Stimulated activated CD8-positive, alpha-beta memory T cell treated with anti-CD3 and anti-CD28 coated beads, Interleukin-15, amount 100 ng/mL, for 4 hours (primary cell): ENCODE measurements around the gene NUMA1.

ENCODE experiments used
- DNase-seq, 2 donors: peaks; one replicate each; pipeline ENCODE4 v3.0.0-alpha.2; 2020; ENCODE audit warnings: low read depth in 2 of 2

NUMA1 gene

DNA sequence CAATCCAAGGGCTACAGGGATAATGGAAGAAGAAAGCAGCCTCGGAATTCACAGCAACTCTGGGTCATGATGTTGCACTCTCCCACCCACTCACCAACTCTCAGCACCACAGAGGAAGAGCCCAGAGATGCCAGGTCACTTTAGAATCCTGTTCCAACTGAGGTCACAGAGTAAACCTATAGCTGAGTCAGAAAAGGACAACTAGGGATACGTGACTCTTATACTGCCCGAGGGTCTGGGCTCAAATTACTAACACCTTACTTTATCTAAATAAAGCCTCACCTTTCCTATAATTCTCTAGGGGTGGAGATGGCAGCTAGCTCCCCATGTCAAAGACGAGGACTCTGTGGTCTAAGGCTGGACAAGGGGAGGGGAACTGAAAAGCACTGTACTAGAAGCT is 57.0 kb downstream of the NUMA1 start:
- no peak for DNase-seq

DNA sequence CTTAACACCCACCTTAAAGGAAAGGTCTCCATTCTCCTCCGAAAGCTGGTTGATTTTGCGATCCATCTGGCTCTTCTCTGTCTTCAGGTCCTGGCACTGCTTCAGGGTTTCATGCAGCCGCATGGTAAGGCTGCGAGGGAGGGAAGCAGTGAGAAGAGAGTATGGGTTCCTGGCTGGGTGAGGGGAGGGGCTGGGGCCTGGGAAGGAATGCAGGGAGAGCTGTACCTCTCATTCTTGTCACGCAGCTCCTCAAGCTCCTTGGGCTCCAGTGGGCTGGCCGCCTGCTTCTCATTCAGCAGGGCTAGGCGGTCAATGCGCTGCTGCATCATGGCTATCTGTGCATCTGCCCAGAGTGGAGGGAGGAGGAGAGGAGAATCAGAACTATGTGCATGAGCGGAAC is 62.2 kb downstream of the NUMA1 start:
- DNase-seq, result no peak

DNA sequence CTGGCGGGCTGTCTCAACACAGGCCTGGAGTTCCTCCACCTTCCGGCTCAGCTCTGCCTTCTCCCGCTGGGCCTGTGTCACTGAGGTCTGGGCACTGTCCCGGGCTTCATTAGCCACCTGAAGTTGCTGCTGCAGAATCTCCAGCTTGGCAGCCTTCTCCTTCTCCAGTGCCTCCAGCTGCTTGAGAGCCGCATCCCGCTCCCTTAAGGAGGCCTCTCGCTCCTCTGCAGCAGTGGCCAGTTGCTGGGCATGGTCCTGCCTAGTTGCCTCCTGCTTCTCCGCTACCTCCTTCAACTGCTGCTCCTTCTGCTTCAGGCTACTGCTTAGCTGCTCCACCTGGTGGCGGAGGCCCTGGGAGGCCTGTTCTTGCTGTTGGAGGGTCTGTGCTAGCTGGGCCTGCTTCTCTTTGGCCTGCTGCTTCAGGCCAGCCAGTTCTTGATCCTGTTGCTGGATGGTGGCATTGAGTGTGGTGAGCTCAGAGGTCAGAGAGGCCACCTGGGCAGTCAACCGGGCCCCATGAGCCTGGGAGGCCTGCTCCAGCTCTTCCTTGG is 64.8 kb downstream of the NUMA1 start:
- DNase-seq, result no peak

DNA sequence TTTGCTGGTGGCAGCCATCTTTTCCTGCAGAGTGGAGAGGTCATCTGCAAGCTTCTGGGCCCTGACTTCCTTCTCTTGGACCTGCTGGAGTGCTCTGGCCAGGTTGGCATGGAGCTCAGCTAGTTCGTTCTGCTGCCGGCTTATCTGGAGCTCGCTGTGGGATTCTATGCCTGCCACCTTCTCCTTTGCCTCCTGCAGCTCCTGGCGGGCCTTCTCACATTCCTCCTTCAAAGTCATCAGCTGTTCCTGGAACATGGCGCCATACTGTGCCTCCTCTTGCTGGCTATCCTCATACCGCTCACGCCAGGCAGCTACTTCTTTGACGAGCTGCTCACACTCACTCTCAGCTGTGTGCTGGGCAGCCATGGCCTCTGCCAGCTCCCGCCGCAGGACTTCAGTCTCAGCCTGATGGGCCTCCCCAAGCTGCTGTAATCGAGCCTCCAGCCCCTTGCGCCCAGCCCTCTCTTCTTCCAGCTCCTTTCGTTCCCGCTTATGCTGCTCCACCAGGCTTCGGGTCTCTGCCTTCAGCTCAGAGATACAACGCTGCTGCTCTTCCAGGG is 65.5 kb downstream of the NUMA1 start:
- no peak for DNase-seq

DNA sequence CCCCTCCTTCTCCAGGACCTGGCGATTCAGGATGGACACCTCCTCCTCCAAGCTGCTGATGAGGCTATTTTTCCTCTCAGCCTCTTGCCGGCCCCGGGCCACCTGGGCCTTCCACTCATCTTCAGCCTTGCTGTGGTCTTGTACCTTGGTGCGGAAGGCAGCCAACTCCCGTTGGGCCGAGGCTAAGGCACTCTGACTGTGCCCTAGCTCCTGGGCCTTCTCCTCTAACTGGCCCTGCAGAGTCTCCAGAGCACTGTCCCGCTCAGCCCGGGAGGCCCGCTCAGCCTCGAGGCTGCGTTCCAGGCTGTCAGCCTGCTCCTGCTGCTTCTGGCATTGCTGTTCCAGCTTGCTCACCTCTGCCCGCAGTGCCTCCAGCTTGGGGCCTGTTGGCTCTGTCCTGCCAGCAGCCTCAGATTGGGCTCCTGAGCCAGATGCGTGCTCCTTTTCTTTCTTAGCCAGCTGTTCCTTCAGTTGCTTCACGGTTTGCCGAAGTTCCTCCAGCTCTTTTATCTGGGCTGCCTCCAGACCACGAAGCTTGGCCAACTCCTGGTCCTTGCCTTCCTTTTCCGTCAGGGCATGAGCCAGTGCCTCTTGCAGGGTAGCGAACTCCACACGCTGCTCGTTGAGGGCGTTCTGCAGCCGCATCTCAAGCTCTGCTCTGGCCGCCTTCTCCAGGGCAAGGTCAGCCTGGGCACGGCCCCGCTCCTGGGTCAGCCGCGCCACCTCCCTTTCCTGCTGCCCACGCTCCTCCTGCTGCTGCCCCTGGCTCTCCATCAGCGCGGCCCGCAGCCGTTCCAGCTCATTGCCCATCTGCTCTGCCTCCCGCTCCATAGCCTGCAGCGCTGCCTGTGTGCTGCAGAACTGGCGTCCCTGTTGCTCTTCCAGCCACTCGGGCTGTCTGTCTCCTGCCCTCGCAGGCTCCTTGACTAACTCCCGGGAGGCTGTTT is 66.3 kb downstream of the NUMA1 start:
- no peak for DNase-seq

DNA sequence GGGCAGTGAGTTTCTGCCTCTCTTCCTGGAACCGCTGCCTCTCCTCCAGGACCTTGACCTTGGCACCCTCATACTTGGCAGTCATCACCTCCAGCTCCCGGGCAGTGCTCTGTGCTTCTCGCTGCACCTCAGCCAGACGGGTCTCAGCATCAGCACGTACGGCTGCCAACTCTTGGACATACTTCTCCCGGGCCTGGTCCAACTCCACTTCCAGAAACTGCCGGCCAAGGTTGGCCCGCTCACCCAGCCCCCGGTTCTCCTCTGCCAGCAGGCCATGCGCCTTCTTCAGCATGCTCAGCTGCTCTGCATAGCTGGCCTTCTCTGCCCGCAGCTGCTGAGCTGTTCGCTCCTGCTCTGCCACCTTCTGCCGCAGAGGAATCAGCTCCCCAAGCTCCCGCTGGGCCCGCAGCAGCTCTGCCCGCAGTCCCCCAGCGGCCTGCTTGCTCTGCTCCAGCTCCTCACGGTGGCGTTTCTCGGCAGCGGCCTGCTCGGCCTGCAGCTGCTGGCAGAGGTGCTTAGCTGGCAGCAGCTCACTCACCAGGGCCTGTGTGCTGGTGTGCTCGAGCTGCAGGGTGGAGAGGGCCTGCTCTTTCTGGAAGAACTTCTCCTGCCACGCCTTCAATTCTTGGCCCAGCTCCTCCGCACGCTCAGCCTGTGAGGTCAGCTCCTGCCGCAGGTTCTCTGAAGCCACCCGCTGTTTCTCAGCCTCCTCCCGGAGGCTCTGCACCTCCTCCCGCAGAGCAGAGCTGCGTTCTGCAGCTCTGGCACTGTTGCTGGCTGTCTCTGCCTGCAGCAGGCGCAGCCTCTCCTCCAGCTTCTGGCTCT is 67.2 kb downstream of the NUMA1 start:
- no peak for DNase-seq

DNA sequence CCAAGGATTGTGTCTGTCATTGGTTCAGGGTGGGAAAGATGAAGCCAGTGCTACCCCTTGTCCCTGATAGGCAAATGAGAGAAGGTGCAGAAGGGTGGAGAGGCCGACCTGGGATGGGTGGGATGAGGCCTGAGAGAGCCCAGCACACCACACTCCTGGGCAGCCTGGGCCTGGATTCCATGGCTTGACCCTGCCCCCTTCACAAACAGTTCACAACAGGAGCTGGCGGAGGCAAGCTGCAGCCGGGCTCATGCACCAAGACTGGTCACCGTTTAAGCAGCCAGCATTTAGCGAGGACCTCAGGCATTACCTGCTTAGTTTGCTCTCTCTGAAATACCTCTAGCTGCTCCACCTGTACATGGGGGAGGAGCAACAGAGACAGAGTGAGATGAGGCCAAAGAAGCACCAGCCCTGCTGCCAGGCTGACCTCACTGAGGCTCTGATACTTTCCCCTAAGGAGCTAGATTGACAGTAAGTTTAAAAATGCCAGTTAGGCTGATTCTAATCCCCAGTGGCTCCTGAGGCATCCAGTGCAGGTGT is 68.2 kb downstream of the NUMA1 start:
- DNase-seq, result no peak

DNA sequence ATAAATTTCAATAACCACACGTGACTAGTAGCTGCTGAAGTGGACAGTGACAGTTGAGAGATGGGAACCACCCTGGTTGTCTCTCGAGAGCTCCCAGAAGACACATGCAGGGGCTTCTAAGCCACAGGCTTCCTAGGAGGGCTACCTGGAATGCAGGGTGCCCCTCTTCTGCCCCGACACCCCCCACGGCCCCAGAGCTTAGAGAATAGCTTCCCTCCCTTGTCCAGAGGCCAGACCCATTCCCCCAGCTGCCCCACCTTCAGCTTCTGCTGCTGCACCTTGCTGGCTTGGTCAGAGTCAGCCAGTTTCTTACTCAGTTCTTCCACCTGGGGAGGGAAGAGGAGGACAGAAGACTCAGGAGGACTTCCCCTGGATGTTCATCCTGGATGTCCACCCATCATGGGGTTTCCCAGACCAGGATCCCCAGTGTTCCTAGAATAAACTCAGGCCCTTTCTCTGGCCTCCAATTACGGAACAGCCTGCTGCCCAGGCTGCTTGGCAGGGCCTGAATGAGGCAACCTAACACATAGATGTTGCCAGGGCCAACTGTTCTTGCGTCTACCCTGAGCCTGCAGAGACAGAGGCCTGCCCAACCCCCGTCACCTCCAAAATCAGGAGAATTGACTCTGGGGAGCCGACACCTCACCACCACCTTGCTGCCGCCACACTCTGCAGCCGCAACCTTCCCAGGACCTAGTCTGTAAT is 69.7 kb downstream of the NUMA1 start:
- DNase-seq, result no peak

DNA sequence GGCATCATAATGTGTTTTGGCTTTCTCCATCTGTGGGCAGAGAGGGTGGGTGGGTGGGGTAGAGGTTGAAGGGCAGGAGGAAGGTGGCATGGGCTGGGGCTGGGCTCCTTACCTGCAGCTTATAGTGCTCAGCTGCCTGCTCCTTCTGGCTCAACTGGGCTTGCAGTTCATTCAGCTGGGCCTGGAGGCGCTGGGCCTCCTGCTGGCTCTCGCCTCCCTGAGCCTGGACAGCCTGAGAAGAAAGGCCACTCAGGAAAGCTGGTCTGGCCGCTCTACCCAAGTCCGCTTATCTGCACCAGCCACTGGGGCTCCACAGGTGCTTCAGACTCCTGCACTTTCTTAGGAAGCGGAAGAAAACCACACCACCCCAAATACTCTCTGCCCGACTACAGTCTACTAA is 71.2 kb downstream of the NUMA1 start:
- DNase-seq, result no peak

DNA sequence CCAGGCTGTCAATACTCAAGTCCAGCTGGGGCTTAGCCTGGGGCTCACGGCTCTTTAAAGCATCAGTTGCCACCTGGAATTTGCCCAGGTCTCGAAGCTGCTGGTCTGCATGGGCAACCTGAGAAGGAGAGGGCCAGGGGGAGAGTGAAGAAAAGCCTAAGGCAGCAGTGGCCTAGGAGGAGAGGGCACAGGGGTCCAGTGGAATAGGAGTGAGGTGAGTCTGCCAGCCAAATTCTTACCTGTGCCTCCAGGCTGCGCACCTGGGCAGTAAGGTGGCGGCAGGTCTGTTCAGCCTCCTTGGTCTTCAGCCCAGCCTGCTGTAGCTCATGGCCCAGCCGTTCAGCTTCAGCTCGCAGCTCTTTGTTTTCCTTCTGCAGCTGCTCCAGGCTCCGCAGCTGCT is 71.6 kb downstream of the NUMA1 start:
- no peak for DNase-seq

DNA sequence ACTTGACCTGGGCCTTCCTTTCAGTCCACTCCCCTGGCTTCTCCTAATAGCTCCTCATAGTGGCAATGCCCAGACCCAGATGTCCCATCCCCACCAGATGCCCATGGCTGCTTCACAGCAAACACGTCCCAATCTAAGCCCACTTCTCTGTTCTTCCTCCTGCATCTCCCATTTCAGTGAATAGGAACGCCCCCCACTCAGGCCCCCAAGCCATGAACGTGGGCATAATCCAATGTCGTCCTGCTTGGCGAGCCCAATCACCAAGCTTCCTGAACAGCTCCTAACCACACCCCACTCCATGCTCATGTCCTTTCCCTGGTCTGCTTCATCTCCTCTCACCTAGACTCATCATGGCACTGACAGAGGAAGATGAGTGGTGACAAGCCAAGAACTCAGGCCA is 72.8 kb downstream of the NUMA1 start:
- no peak for DNase-seq

DNA sequence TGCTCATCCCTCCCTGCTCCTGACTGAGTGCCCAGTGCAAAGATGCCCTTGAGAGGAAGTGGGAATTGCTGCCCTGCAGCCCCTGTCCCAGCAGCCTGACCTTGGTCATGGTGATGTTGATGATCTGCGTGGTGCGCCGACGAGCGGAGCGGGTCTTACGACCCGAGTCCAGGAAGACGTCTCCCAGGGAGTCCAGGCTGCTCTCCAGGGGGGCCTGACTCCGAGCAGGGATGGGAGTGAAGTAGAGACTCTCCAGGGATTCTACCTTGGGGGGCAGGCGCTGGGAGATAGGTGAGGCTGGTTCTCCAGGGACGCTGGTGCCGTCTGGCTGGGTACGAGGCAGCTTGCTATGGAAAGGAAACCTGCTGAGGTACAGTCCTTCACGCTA is 73.3 kb downstream of the NUMA1 start:
- no peak for DNase-seq

DNA sequence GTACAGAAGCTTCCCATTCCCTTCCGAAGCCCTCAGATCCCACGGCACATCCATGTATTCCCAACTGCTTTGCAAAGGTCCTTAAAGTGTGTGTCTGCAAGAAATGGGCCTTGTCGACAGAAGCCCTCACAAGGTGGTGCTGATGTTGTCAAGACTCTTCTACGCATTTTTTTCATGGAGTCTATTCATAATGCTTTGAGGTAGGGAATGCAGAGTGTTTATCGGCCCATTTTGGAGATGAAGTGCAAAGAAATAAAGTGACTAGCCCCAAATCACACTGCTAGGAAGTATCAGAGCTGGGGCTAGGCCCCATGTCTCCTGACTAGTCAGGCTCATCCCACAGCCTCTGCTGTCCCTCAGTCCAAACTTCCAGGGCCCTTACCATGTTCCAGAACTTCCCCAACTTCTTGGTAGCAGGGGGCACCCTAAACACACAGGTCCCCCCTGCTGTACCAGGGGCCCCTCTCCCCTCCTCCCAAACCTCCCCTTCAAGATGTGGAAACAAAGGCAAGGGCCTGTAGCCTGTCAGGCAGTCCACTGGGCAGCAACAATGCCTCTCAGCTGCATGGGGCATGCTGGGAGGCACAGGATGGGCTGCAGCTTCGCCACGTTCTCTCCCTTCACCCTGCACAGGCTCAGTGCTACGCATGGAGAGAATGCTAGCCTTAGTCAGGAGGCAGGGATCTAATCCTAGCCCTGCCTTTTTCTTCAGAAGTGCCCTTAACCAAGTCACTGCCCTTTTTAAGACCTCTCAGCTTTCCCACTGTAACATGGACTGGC is 73.8 kb downstream of the NUMA1 start:
- no peak for DNase-seq

DNA sequence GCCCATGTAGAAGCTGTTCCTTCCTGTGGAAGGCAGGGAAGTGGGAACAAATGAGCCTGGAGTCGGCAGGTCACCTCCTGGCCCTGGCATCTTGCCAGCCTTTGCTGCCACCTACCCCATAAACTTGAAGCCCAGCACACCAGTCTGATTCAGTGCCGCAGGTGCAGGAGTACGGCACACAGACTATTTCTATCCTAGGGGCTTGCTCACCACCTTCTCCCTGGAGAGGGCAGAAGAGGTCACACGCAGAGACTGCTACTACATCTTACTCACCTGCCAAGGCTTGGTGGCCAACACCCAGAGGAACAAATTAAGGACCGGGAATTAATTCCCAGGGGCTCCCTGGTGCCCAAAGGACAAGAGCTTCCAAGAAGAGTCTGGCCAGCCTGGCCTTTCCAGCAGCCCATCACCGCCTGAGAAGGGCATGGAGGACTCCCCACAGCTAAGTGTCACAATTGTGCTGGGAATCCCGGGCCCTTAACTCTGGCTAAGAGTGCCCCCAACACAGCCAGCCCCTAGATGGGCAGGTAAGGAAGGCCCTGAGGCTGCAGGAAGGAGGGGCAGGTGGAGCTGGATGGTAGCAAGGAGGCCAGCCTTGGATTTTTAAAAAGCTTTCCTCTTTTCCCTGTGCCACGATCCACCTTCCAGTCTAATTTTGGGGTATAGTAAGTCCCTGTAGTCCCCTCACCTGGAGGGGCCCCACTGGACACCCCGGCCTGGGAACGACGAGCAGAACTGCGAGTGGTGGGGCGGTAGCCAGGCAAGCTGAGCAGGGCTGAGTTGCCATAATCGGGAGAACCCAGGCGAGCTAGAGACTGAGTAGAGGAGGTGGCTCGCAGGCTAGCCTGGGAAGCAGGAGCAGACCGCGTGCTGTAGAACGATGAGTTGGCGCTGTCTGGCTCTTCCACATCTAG is 74.7 kb downstream of the NUMA1 start:
- no peak for DNase-seq

DNA sequence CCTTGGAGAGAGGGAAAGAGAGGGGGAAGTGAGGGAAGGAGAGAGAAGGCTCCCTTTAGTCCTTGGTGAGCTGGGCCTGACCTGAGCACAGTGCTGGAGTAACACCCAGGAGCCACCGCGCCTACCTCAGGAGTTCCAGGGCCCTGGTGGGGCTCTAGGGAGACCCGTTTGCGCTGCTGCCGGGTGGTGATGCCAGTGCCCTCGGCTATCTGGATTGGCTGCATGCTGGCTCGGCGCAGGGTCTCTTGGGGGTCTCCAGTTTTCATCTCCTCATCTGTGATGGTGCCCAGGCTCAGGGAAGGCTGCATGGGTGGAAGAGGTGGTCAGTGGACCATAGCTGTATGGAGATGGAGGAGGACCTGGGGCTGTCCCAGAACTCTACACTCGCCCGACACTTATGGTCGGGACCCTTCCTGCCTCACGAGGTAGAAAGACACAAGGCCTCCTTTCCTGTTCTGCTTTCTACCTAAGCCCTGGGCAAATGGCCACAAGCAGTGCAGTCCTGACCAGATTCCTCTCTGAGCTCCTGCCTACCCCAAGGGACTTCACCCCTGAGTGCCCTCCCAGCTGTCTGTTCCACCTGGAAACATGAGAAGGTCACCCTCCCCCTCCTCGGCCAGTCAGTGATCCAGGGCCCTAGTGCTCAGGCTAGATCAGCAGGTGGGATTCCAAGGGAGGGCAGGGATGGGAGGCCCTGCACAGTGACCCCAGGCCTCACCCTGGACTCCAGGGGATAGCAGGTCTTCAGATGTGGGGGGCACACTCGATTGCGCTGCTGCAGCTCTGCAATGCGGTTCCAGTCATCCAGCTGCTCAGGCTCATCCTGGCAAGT is 75.6 kb downstream of the NUMA1 start:
- DNase-seq, result no peak

DNA sequence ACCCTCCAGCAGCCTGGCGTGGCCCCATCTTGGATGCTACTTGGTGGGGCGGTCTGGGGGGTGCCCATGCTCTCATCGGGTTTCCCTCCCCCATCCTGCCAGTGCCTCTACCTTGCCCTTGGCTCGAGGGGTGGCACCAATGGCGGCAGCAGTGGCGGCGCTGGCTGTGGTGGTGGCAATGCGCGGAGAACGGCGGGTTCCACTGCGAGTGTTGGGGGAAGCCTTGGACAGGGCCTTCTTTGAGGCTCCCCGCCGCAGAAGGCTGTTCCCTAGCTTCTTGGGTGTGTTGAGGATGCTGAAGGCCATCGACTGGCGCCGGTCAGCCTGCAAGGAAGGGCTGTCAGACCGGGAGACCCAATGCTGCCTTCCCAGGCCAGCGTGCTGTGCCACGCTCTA is 76.6 kb downstream of the NUMA1 start:
- no peak for DNase-seq

DNA sequence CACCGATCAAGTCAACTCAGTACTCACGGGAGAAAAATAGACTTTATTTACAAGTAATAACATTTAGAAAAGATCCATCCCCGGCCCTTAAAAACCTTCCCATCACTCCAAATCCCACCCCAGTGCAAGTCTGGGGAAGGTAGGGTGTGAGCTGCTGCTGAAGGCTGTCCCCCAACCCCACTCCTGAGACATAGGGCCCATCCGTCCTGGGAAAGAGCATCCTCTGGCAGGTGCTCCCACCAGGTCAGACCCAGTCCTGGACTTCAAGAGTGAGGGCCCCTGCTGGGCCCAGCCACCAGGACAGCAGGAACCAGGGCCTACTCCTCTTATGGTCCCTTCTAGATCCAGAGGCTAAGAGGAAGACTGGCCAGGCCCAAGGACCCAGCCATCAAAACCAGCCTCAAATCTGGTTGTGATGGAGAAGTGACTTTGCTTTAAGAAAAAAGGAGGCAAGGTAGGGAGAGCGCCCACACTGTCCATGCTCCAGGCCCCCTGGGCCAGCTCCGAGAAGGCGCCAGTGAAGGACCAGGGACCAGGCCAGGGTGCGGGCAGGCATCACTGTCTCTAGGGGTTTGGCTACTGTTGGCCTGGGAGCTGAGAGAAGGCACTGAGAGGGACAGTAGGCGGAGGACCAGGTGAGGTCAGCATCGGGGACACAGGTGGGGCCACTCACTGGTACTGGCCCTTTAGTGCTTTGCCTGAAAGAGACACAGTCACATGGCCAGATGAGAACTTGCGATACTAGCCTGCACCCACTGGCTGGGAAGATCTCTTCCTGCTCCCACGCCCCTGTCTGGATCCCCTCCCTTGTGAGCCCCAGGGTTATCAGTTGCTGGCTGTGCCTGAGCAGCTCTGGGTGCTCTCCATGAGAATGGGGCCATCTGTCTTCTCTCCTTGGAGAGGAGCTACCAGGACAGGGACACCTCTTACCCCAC is 77.2 kb downstream of the NUMA1 start:
- DNase-seq, result no peak
